GM23338 (cell line): ENCODE results near the gene RTF1.

Experiments used
- CREB1 ChIP-seq: fragments of 250-450 bp; sonication (Bioruptor Pico); IDR thresholded peaks from 2 replicates; pipeline ENCODE4 v1.5.0; 2020; ENCODE audit warnings: low read depth, mild to moderate bottlenecking, moderate library complexity
- EZH2 ChIP-seq: fragments of 200-600 bp; sonication (generic); IDR thresholded peaks from one replicate; pipeline ENCODE4 v1.8.0; 2017; ENCODE audit warnings: antibody characterized with exemption, mild to moderate bottlenecking, low read depth; ENCODE audit not compliant: unreplicated experiment
- EZH2phosphoT487 ChIP-seq: fragments of 200-600 bp; sonication (generic); IDR thresholded peaks from one replicate; pipeline ENCODE4 v1.8.1; 2018; ENCODE audit warnings: antibody characterized with exemption; ENCODE audit not compliant: unreplicated experiment
- JUNB ChIP-seq: IDR thresholded peaks from one replicate; pipeline ENCODE4 v1.6.1; 2016; ENCODE audit warnings: antibody characterized with exemption; ENCODE audit not compliant: unreplicated experiment
- NANOG ChIP-seq: IDR thresholded peaks from 2 replicates; pipeline ENCODE4 v1.6.1; 2016; ENCODE audit warnings: antibody characterized with exemption, borderline replicate concordance
- POLR2AphosphoS5 ChIP-seq: IDR thresholded peaks from 2 replicates; pipeline ENCODE4 v1.6.1; 2016; ENCODE audit warnings: antibody characterized with exemption, low read depth
- STAT1 ChIP-seq: IDR thresholded peaks from one replicate; pipeline ENCODE4 v1.6.1; 2016; ENCODE audit warnings: antibody characterized with exemption; ENCODE audit not compliant: unreplicated experiment
- ZNF331 ChIP-seq: fragments of 250-450 bp; sonication (Bioruptor Pico); IDR thresholded peaks from 2 replicates; pipeline ENCODE4 v1.5.0; 2020; ENCODE audit warnings: low read depth, mild to moderate bottlenecking, moderate library complexity
- TF ChIP-seq, protein P1 (sequence below), 2 experiments: fragments of 200-600 bp in 1 of 2; sonication (generic) in 1 of 2; conservative IDR thresholded peaks; 2 replicates each; pipeline versions ENCODE4 v1.5.1 to v1.6.1; 2016 to 2017; ENCODE audit warnings: antibody characterized with exemption in 2 of 2, low read depth in 2 of 2, mild to moderate bottlenecking in 2 of 2, moderate library complexity in 1 of 2
- TF ChIP-seq, protein P2 (sequence below): IDR thresholded peaks from 2 replicates; pipeline ENCODE4 v1.6.1; 2016; ENCODE audit warnings: antibody characterized with exemption
- TF ChIP-seq, protein P3 (sequence below): IDR thresholded peaks from one replicate; pipeline ENCODE4 v1.6.1; 2018; ENCODE audit warnings: antibody characterized with exemption; ENCODE audit not compliant: unreplicated experiment
- TF ChIP-seq, protein P4 (sequence below): fragments of 250-450 bp; sonication (Bioruptor Pico); IDR thresholded peaks from 2 replicates; pipeline ENCODE4 v1.5.0; 2020; ENCODE audit warnings: mild to moderate bottlenecking, moderate library complexity

DNA sequence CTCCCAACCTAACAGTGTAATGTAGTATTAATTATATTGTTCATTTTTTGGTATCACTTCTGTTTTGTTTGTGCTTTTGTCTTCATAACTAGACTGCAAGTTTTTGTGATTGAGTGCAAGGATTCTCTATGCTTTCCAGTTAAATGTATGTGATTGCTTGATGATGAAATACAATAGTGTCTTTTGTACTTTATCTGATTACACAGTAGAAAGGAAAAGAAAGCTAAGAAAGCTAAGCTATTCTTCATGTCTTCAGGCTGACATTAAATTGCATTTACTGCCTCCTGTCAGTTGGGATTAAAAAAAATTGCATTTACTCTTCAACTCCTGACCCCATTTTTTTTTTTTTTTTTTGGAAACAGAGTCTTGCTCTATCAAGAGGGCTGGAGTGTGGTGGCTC, 28.5 kb downstream of the RTF1 start:
- TF ChIP-seq, protein P1, sequence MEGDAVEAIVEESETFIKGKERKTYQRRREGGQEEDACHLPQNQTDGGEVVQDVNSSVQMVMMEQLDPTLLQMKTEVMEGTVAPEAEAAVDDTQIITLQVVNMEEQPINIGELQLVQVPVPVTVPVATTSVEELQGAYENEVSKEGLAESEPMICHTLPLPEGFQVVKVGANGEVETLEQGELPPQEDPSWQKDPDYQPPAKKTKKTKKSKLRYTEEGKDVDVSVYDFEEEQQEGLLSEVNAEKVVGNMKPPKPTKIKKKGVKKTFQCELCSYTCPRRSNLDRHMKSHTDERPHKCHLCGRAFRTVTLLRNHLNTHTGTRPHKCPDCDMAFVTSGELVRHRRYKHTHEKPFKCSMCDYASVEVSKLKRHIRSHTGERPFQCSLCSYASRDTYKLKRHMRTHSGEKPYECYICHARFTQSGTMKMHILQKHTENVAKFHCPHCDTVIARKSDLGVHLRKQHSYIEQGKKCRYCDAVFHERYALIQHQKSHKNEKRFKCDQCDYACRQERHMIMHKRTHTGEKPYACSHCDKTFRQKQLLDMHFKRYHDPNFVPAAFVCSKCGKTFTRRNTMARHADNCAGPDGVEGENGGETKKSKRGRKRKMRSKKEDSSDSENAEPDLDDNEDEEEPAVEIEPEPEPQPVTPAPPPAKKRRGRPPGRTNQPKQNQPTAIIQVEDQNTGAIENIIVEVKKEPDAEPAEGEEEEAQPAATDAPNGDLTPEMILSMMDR (conservative IDR thresholded peaks at IDR 0.05; ENCODE audit: low read depth in 2 of 2): no peak
- no peak for TF ChIP-seq EZH2phosphoT487
- TF ChIP-seq ZNF331 (CRISPR knock-in tag): no peak
- no peak for TF ChIP-seq CREB1
- no peak for TF ChIP-seq NANOG
- TF ChIP-seq, protein P2, sequence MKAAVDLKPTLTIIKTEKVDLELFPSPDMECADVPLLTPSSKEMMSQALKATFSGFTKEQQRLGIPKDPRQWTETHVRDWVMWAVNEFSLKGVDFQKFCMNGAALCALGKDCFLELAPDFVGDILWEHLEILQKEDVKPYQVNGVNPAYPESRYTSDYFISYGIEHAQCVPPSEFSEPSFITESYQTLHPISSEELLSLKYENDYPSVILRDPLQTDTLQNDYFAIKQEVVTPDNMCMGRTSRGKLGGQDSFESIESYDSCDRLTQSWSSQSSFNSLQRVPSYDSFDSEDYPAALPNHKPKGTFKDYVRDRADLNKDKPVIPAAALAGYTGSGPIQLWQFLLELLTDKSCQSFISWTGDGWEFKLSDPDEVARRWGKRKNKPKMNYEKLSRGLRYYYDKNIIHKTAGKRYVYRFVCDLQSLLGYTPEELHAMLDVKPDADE: no peak
- TF ChIP-seq POLR2AphosphoS5: no peak
- TF ChIP-seq EZH2: no peak
- TF ChIP-seq JUNB: no peak
- TF ChIP-seq, protein P3, sequence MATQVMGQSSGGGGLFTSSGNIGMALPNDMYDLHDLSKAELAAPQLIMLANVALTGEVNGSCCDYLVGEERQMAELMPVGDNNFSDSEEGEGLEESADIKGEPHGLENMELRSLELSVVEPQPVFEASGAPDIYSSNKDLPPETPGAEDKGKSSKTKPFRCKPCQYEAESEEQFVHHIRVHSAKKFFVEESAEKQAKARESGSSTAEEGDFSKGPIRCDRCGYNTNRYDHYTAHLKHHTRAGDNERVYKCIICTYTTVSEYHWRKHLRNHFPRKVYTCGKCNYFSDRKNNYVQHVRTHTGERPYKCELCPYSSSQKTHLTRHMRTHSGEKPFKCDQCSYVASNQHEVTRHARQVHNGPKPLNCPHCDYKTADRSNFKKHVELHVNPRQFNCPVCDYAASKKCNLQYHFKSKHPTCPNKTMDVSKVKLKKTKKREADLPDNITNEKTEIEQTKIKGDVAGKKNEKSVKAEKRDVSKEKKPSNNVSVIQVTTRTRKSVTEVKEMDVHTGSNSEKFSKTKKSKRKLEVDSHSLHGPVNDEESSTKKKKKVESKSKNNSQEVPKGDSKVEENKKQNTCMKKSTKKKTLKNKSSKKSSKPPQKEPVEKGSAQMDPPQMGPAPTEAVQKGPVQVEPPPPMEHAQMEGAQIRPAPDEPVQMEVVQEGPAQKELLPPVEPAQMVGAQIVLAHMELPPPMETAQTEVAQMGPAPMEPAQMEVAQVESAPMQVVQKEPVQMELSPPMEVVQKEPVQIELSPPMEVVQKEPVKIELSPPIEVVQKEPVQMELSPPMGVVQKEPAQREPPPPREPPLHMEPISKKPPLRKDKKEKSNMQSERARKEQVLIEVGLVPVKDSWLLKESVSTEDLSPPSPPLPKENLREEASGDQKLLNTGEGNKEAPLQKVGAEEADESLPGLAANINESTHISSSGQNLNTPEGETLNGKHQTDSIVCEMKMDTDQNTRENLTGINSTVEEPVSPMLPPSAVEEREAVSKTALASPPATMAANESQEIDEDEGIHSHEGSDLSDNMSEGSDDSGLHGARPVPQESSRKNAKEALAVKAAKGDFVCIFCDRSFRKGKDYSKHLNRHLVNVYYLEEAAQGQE: no peak
- TF ChIP-seq, protein P4, sequence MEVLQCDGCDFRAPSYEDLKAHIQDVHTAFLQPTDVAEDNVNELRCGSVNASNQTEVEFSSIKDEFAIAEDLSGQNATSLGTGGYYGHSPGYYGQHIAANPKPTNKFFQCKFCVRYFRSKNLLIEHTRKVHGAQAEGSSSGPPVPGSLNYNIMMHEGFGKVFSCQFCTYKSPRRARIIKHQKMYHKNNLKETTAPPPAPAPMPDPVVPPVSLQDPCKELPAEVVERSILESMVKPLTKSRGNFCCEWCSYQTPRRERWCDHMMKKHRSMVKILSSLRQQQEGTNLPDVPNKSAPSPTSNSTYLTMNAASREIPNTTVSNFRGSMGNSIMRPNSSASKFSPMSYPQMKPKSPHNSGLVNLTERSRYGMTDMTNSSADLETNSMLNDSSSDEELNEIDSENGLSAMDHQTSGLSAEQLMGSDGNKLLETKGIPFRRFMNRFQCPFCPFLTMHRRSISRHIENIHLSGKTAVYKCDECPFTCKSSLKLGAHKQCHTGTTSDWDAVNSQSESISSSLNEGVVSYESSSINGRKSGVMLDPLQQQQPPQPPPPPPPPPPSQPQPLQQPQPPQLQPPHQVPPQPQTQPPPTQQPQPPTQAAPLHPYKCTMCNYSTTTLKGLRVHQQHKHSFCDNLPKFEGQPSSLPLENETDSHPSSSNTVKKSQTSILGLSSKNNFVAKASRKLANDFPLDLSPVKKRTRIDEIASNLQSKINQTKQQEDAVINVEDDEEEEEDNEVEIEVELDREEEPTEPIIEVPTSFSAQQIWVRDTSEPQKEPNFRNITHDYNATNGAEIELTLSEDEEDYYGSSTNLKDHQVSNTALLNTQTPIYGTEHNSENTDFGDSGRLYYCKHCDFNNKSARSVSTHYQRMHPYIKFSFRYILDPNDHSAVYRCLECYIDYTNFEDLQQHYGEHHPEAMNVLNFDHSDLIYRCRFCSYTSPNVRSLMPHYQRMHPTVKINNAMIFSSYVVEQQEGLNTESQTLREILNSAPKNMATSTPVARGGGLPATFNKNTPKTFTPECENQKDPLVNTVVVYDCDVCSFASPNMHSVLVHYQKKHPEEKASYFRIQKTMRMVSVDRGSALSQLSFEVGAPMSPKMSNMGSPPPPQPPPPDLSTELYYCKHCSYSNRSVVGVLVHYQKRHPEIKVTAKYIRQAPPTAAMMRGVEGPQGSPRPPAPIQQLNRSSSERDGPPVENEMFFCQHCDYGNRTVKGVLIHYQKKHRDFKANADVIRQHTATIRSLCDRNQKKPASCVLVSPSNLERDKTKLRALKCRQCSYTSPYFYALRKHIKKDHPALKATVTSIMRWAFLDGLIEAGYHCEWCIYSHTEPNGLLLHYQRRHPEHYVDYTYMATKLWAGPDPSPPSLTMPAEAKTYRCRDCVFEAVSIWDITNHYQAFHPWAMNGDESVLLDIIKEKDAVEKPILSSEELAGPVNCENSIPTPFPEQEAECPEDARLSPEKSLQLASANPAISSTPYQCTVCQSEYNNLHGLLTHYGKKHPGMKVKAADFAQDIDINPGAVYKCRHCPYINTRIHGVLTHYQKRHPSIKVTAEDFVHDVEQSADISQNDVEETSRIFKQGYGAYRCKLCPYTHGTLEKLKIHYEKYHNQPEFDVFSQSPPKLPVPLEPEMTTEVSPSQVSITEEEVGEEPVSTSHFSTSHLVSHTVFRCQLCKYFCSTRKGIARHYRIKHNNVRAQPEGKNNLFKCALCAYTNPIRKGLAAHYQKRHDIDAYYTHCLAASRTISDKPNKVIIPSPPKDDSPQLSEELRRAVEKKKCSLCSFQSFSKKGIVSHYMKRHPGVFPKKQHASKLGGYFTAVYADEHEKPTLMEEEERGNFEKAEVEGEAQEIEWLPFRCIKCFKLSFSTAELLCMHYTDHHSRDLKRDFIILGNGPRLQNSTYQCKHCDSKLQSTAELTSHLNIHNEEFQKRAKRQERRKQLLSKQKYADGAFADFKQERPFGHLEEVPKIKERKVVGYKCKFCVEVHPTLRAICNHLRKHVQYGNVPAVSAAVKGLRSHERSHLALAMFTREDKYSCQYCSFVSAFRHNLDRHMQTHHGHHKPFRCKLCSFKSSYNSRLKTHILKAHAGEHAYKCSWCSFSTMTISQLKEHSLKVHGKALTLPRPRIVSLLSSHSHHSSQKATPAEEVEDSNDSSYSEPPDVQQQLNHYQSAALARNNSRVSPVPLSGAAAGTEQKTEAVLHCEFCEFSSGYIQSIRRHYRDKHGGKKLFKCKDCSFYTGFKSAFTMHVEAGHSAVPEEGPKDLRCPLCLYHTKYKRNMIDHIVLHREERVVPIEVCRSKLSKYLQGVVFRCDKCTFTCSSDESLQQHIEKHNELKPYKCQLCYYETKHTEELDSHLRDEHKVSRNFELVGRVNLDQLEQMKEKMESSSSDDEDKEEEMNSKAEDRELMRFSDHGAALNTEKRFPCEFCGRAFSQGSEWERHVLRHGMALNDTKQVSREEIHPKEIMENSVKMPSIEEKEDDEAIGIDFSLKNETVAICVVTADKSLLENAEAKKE (CRISPR knock-in tag): no peak
- no peak for TF ChIP-seq STAT1
